Small intestine (tissue), 7 donors: ENCODE measurements around the gene PDLIM3. TPM values are rescaled to one million over a fixed set of nuclear protein-coding genes. Genes with fewer than 3 reads are reported as not detected.
A peak's percentile ranks its signal among the peaks of the same experiment; 100 is the strongest.

ENCODE experiments used
- DNase-seq, 2 donors: peaks; one replicate each; pipeline versions ENCODE4 v3.0.0 to v3.0.0-alpha.2; 2013
- FAIRE-seq: peaks from 2 replicates; lab custom pipeline; 2012; peaks lifted over from hg19 to GRCh38; lab: Jason Lieb, UNC
- H3K27ac ChIP-seq, 3 donors: one replicate each; pipeline ENCODE4 v1.5.1; 2013; ENCODE audit warnings: low read length in 2 of 3, mild to moderate bottlenecking in 2 of 3, control low read depth in 1 of 3, inconsistent platforms in 1 of 3, low read depth in 1 of 3, moderate library complexity in 1 of 3
- H3K27me3 ChIP-seq, 3 donors: one replicate each; pipeline ENCODE4 v1.6.1; 2013; ENCODE audit warnings: low read length in 3 of 3, inconsistent platforms in 1 of 3; ENCODE audit not compliant: control insufficient read depth in 3 of 3, insufficient read depth in 3 of 3
- H3K36me3 ChIP-seq, 3 donors: one replicate each; pipeline ENCODE4 v1.6.1; 2013; ENCODE audit warnings: low read length in 3 of 3, inconsistent platforms in 1 of 3, low read depth in 1 of 3, mild to moderate bottlenecking in 1 of 3, moderate library complexity in 1 of 3; ENCODE audit not compliant: control insufficient read depth in 3 of 3, insufficient read depth in 2 of 3
- H3K4me1 ChIP-seq, 3 donors: one replicate each; pipeline ENCODE4 v1.6.1; 2013; ENCODE audit warnings: low read length in 2 of 3, inconsistent platforms in 1 of 3, low read depth in 1 of 3, mild to moderate bottlenecking in 1 of 3, moderate library complexity in 1 of 3; ENCODE audit not compliant: control insufficient read depth in 3 of 3, insufficient read depth in 2 of 3
- H3K4me3 ChIP-seq, 3 donors: one replicate each; pipeline ENCODE4 v1.5.1; 2013; ENCODE audit warnings: low read length in 3 of 3, control low read depth in 1 of 3, inconsistent platforms in 1 of 3, low read depth in 1 of 3, mild to moderate bottlenecking in 1 of 3, moderate library complexity in 1 of 3
- H3K9me3 ChIP-seq, 2 donors: one replicate each; pipeline ENCODE4 v1.6.1; 2013; ENCODE audit warnings: low read depth in 1 of 2, low read length in 1 of 2; ENCODE audit not compliant: control insufficient read depth in 2 of 2, insufficient read depth in 1 of 2
- WGBS, 3 donors: extraction: QIAGEN DNeasy Blood & Tissue Kit; methylation state at CpG; one replicate each; pipeline ENCODE4 v1.1.7; 2013; 5-methylcytosine and 5-hydroxymethylcytosine counted together
- polyA plus RNA-seq, 4 donors: library from polyadenylated mRNA; stranded (reverse) in 3 of 4; unstranded in 1 of 4; fragments of 200-250 nt in 3 of 4; fragments of 120-200 nt in 1 of 4; gene quantifications; one replicate each; pipeline versions ENCODE4 v1.2.1 to v1.2.3, GENCODE V29; 2013
- donor health status: healthy with polysubstance abuse.
- donor health status: control.
- donor health status: control.
- donor health status: Bipolar disorder and iron deficiency.
- donor health status: healthy.

PDLIM3 gene
- polyA plus RNA-seq, 4 donors = 2.9 to 27.6 (median 15.3) TPM

GRCh38 chr4:185488650-185489049, 46.7 kb downstream of the PDLIM3 start:
- Histone ChIP-seq H3K4me1 (no peaks in the 10 kb centered on the region), H3K9me3 (peaks cover 0 to 9% of the 10 kb centered on the region in 2 donors), H3K27ac (no peak overlapping the region), H3K36me3 (no peaks in the 10 kb centered on the region), H3K4me3 (no peak overlapping the region), H3K27me3 (no peaks in the 10 kb centered on the region)
- FAIRE-seq (no peak), DNase-seq (no peak)
- WGBS, 3 donors = 67 to 86% (median 85%) methylated on average over 2 of the region's 2 CpGs

GRCh38 chr4:185481401-185481800, 53.9 kb downstream of the PDLIM3 start:
- H3K4me3 ChIP-seq = no peak overlapping the region
- H3K4me1 ChIP-seq = no peaks in the 10 kb centered on the region
- WGBS, 3 donors = 78 to 86% (median 83%) methylated on average over 2 of the region's 2 CpGs

GRCh38 chr4:185480016-185480732, 55.1 kb downstream of the PDLIM3 start:
- 64 to 80% (median 68%) methylated on average over 15 of the region's 15 CpGs for WGBS, 3 donors
- Histone ChIP-seq H3K27me3 (peaks cover 0 to 13% (median 0%) of the 10 kb centered on the region in 3 donors), H3K27ac (peak overlapping the region in 1 of 3 donors; percentile 27), H3K4me3 (no peak overlapping the region), H3K36me3 (no peaks in the 10 kb centered on the region), H3K4me1 (no peaks in the 10 kb centered on the region), H3K9me3 (no peaks in the 10 kb centered on the region)
- FAIRE-seq (no peak), DNase-seq (no peak)

More at GRCh38 chr4:185481401-185481800, 53.9 kb downstream of the PDLIM3 start:
- DNase-seq = no peak
- H3K27ac ChIP-seq = no peak overlapping the region
- H3K9me3 ChIP-seq = no peaks in the 10 kb centered on the region
- no peak for FAIRE-seq
- H3K36me3 ChIP-seq = no peaks in the 10 kb centered on the region
- H3K27me3 ChIP-seq = peaks cover 0 to 13% (median 0%) of the 10 kb centered on the region in 3 donors

DNA sequence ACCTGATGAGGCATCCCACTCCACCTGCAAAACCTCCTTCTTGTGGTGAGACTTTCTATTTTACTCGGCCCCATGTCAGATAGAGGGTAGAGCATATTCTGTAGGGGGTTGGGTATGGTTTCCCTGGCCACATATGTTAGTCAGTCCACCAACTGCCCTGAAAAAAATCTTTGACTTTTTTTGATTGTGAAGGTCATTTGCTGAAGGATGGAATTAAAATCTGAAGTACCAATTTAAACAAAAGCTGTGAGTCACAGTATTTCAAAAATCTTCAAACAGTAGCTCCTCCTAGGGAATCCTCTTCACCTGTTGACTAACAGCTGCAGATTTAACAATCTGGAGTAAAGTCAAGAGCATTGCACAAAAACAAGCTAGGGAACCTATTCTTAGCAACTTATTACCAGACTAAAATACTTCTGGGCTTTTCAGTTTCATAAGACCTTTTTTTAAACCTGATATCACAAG, 55.8 kb downstream of the PDLIM3 start:
- DNase-seq (no peak), FAIRE-seq (no peak)
- Histone ChIP-seq H3K27ac (no peak overlapping the region), H3K4me3 (no peak overlapping the region), H3K27me3 (peaks cover 0 to 13% (median 0%) of the 10 kb centered on the region in 3 donors), H3K9me3 (no peaks in the 10 kb centered on the region), H3K4me1 (no peaks in the 10 kb centered on the region), H3K36me3 (no peaks in the 10 kb centered on the region)
- 64 to 76% (median 65%) methylated on average over 1 of the region's 1 CpG for WGBS, 3 donors

DNA sequence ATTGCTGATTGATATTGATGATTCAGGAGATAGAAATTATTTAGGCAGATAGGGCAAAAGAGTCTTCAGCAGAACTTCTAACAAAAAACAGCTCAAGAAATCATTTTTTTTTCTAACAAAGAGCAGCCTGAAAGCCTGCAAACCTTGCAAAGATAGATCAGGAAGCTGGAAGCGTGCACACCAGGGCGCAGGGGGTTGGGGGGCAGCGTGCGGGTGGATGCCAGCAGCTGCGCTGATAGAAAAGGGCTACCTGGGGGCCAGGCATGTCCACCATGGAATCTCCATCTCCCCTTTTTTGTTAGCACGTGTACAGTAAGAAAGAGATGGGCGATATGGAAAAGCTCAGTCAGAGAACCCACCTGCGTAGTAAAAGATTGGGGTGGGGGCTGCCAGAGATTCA, 62.1 kb downstream of the PDLIM3 start:
- H3K27ac ChIP-seq = no peak overlapping the region
- FAIRE-seq = no peak
- WGBS, 3 donors = 90 to 95% (median 94%) methylated on average over 8 of the region's 8 CpGs

DNA sequence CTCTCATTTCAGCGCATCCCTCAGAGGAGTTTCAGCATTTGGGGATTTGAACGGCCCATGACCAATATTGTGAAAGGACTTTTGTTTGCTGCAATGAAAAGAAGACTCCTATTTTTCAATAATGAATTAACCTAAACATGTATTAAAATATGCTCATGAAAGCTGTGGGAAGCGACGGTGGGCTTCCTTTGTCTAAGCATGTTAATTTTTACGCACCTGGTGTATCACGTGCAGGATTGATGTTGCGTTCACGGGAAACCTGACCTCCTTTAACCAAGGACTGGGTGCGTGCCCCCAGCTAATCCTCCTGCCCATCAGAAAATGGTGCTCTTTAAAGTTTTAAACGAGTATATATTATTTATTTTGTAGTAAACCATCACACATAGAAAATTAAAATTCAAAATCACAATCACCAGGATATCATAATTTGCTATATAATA, 63.2 kb downstream of the PDLIM3 start:
- Histone ChIP-seq H3K4me3 (peak overlapping the region; percentile 20 to 82 (median 75)), H3K4me1 (peaks cover 0 to 3% (median 0%) of the 10 kb centered on the region in 3 donors), H3K27ac (peak overlapping the region in 1 of 3 donors; percentile 77), H3K36me3 (no peaks in the 10 kb centered on the region), H3K9me3 (no peaks in the 10 kb centered on the region), H3K27me3 (peaks cover 0 to 28% (median 2%) of the 10 kb centered on the region in 3 donors)
- DNase-seq (no peak), FAIRE-seq (no peak)
- 21 to 36% (median 25%) methylated on average over 10 of the region's 10 CpGs for WGBS, 3 donors

More for the DNA sequence above, 62.1 kb downstream of the PDLIM3 start:
- H3K36me3 ChIP-seq = no peaks in the 10 kb centered on the region
- H3K9me3 ChIP-seq = no peaks in the 10 kb centered on the region
- peaks cover 0 to 3% (median 0%) of the 10 kb centered on the region in 3 donors for H3K4me1 ChIP-seq
- H3K4me3 ChIP-seq = no peak overlapping the region
- H3K27me3 ChIP-seq = peaks cover 0 to 34% (median 2%) of the 10 kb centered on the region in 3 donors
- no peak for DNase-seq

- DNase-seq (peak; percentile 91 to 94), FAIRE-seq (no peak)
- H3K4me3 ChIP-seq = peak within 1 kb of the TSS; percentile 20 to 82 (median 75)
- peaks cover 0 to 3% (median 0%) of the 10 kb centered on the region in 3 donors for H3K4me1 ChIP-seq
- H3K27ac ChIP-seq = peak within 1 kb of the TSS in 2 of 3 donors; percentile 38 to 77
- H3K27me3 ChIP-seq = peaks cover 0 to 28% (median 2%) of the 10 kb centered on the region in 3 donors
- WGBS, 3 donors = 0 to 1% (median 1%) methylated on average over 34 to 93 of the region's 93 CpGs
- no peaks in the 10 kb centered on the region for H3K36me3 ChIP-seq
- no peaks in the 10 kb centered on the region for H3K9me3 ChIP-seq
Observed at GRCh38 chr4:185471235-185472102, 63.8 kb downstream of the PDLIM3 start, which contains the start of gene CCDC110. Gene CCDC110, minus strand, starts transcription at chr4:185471733. Its CDS starts 50 bp downstream, at chr4:185471683.
